GM18873 (cell line): ENCODE measurements around the gene PAXIP1.

Source experiments
- ATAC-seq: cut with Tn5 transposase; IDR thresholded peaks from one replicate; pipeline ENCODE4 v1.9.1; 2021; ENCODE audit warnings: mild to moderate bottlenecking, moderate library complexity, moderate number of reproducible peaks; ENCODE audit not compliant: unreplicated experiment, low FRiP score

PAXIP1 gene

DNA sequence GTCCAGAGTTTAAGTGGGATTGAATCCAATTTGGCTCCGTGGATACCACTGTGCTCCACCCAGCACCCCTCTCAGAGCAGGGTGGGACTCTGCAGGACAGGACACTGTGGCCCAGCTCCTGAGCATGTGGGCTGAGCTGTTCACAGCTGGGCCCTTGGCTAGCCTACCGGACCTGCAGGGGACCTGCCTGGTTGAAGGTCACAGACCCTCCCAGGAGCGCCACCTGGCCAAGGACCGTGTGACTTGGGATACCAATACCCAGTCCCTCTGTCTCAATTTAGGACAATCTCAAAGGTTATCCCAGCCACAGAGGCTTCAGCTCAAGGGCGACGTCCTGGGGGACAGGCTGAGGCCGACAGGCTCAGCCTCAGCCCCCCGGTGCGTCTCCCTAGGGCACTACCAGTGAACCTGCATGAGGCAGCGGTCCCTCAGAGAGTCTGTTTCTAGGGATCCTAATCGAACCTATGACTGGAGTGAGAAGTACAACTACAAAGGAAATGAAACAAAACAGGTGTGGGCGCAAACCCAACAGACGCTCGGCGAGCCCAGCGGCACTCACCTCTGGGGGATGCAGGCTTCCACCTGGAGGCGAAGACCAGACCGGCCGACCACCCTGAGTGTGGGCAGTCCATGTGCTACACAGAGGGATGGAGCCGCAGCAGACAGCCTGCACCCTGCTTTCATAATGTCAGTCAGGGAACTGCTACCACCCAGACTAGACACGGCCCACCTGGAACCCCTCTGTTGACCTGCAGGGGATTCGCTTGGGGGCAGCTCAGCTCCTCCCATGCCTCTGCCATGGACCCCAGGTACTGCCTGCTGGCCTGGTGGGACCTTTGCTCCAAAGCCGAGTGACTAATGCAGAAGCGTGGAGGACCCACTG, 103.7 kb downstream of the PAXIP1 start:
- no peak for ATAC-seq

DNA sequence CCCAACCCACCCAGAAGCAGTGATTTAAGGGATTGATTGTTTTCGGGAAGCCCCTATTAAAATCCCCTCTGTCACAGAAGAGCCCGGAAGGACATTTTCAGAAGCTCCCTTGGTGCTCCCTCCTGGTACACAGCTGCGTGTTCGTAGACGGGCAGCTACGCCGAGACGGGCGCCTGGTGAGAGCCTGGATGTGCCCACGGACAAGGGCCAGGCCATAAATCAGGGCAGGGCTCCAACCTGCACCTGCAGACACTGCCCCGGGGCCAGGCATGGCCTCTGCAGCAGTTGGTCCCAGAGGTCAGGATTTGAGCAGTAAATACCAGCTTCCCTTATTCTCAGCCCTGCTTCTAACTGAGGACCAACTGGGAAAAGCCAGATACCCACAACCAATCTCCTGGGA, 106.8 kb downstream of the PAXIP1 start:
- no peak for ATAC-seq
